ENCODE results near the gene FRAT1. TPM values are rescaled to one million over a fixed set of nuclear protein-coding genes. Genes with fewer than 3 reads are reported as not detected.

The FRAT1 gene
- total and polyA plus RNA-seq, 10 of the 15 experiments (the other 5 are each of a cell fraction or from before 2014, with no cell fraction given): 0.07 to 0.73 (median 0.26) TPM

- H3K4me3 ChIP-seq: no peak overlapping the region
- no peak overlapping the region for H2AFZ ChIP-seq (ENCODE audit: control insufficient read depth, low read depth, low read length)
- no peak for FAIRE-seq
- ATAC-seq: no peak
- no peaks in the 10 kb centered on the region for H4K20me1 ChIP-seq (ENCODE audit: control insufficient read depth, insufficient read depth)
- H3K79me2 ChIP-seq (ENCODE audit: control insufficient read depth, insufficient read depth, low read length): no peaks in the 10 kb centered on the region
- no peak overlapping the region for H3K27ac ChIP-seq (ENCODE audit: control insufficient read depth, insufficient read depth)
- WGBS (ENCODE audit: insufficient coverage, insufficient replicate concordance, low lambda C conversion rate, missing lambda C conversion rate): 95% methylated on average over 11 of the region's 11 CpGs
- H3K9me3 ChIP-seq (replicated peaks; ENCODE audit: control insufficient read depth, insufficient read depth, low read length): no peaks in the 10 kb centered on the region
- POLR2A ChIA-PET: interaction anchor here (0.6 kb wide), 2 partner anchors 68 to 72 kb away, joined by 6 read pairs; no protein-coding TSS in a partner anchor
- H3K4me1 ChIP-seq (ENCODE audit: control insufficient read depth, insufficient read depth, low read length): no peaks in the 10 kb centered on the region; the same call in 1 of the 2 replicates
- peaks cover 4 to 25% of the 10 kb centered on the region in 2 experiments; a peak in 3 of 4 replicates for H3K36me3 ChIP-seq (ENCODE audit: control insufficient read depth in 2 of 2, insufficient read depth in 2 of 2, low read length in 1 of 2)
- intact Hi-C loops (cut with micrococcal nuclease; ENCODE audit: unreplicated experiment): no loop called here
- CTCF ChIA-PET: interaction anchor here (1.0 kb wide), 1 partner anchor 83 kb away, joined by 3 read pairs; no protein-coding TSS in a partner anchor
- H3K27me3 ChIP-seq (replicated peaks in 1 of 2; ENCODE audit: control insufficient read depth in 2 of 2, insufficient read depth in 2 of 2, low read length in 1 of 2): no peaks in the 10 kb centered on the region
- DNase-seq (ENCODE audit: low read depth, low spot score): no peak
- SMC1A ChIA-PET (ENCODE audit: uncharacterized antibody, unreplicated experiment): no interaction called here
- H3K4me2 ChIP-seq (ENCODE audit: control insufficient read depth, insufficient read depth): no peak overlapping the region
- no peak for TF ChIP-seq CHD1 (IDR thresholded peaks at IDR 0.05; ENCODE audit: low read depth, low read length)
- TF ChIP-seq KAT2A (conservative IDR thresholded peaks at IDR 0.05; ENCODE audit: control insufficient read depth, low read depth, low read length): no peak
- no peak for TF ChIP-seq JUNB (IDR thresholded peaks at IDR 0.05)
- no peak for TF ChIP-seq SPI1 (IDR thresholded peaks at IDR 0.05; ENCODE audit: borderline replicate concordance, insufficient read depth, low read depth, low read length)
- RAD21 ChIA-PET (ENCODE audit: unreplicated experiment): interaction anchor here (0.6 kb wide), 1 partner anchor 152 kb away, joined by 4 read pairs; no protein-coding TSS in a partner anchor
- BruUV-seq (replicated peaks): no TSS peak
- in situ Hi-C loops (cut with MboI): no loop called here
- no peak overlapping the region for H3K9ac ChIP-seq (ENCODE audit: control insufficient read depth, insufficient read depth, low read length)
These were observed 42.4 kb downstream of the FRAT1 start for GRCh38 chr10:97361537-97361901.

DNA sequence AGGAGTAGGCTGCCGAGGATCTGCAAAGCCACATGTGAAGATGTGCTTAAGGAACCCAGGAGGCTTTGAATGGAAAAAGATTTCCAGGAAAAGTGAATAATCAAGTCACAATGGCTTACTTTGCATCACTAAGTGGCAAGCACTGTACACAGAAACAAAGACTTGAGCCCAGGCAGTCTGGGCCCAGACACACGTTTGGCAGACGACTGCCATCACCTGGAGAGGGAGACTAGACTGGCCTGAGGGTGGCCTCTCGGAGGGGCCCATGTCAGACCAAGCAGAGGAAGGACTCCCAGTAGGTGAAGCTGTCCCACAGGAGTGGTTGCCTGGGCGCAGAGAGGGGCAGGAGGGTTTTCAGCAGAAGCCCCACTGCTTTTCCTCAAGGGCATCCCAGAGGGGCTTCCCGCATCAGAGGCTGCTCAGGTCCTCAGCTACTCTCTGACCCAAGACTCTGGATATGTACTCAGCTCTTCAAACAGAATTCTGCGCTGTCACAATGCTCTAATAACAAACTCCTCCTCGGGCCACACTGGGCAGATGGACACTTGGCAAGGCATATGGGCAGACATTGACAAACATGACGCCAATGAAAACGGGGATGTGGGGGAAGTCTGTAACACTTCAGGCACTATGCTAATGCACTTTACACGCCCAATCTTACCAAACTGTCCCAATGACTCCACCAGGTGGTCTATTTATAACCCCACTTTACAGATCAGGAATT lies 43.4 kb downstream of the FRAT1 start:
- RAD21 ChIA-PET (ENCODE audit: unreplicated experiment): no interaction called here
- SMC1A ChIA-PET (ENCODE audit: uncharacterized antibody, unreplicated experiment): no interaction called here
- BruUV-seq (replicated peaks): no TSS peak
- Histone ChIP-seq H3K4me3 (no peak overlapping the region), H3K9me3 (replicated peaks; ENCODE audit: control insufficient read depth, insufficient read depth, low read length) (no peaks in the 10 kb centered on the region), H3K27ac (ENCODE audit: control insufficient read depth, insufficient read depth) (no peak overlapping the region), H3K27me3 (replicated peaks in 1 of 2; ENCODE audit: control insufficient read depth in 2 of 2, insufficient read depth in 2 of 2, low read length in 1 of 2) (no peaks in the 10 kb centered on the region), H3K79me2 (ENCODE audit: control insufficient read depth, insufficient read depth, low read length) (no peaks in the 10 kb centered on the region), H3K36me3 (ENCODE audit: control insufficient read depth in 2 of 2, insufficient read depth in 2 of 2, low read length in 1 of 2) (peaks cover 4 to 21% of the 10 kb centered on the region in 2 experiments; a peak in 3 of 4 replicates), H3K4me2 (ENCODE audit: control insufficient read depth, insufficient read depth) (no peak overlapping the region), H3K4me1 (ENCODE audit: control insufficient read depth, insufficient read depth, low read length) (no peaks in the 10 kb centered on the region; the same call in 1 of the 2 replicates), H2AFZ (ENCODE audit: control insufficient read depth, low read depth, low read length) (no peak overlapping the region), H4K20me1 (ENCODE audit: control insufficient read depth, insufficient read depth) (no peaks in the 10 kb centered on the region), H3K9ac (ENCODE audit: control insufficient read depth, insufficient read depth, low read length) (no peak overlapping the region)
- POLR2A ChIA-PET: no interaction called here
- no peak for FAIRE-seq
- 80% methylated on average over 11 of the region's 11 CpGs for WGBS (ENCODE audit: insufficient coverage, insufficient replicate concordance, low lambda C conversion rate, missing lambda C conversion rate)
- CTCF ChIA-PET: no interaction called here
- ATAC-seq: no peak
- in situ Hi-C loops (cut with MboI): no loop called here
- no peak for DNase-seq (ENCODE audit: low read depth, low spot score)
- intact Hi-C loops (cut with micrococcal nuclease; ENCODE audit: unreplicated experiment): no loop called here
- TF ChIP-seq KDM1A (IDR thresholded peaks at IDR 0.05; ENCODE audit: borderline replicate concordance): no peak
- no peak for TF ChIP-seq STAT1 (conservative IDR thresholded peaks at IDR 0.05)
- TF ChIP-seq RFX5 (IDR thresholded peaks at IDR 0.05; ENCODE audit: low read depth, low read length): no peak
- TF ChIP-seq FOXK2 (IDR thresholded peaks at IDR 0.05): no peak
- TF ChIP-seq BMI1 (IDR thresholded peaks at IDR 0.05; ENCODE audit: borderline replicate concordance): no peak
- no peak for TF ChIP-seq ZSCAN29 (IDR thresholded peaks at IDR 0.05)
- no peak for TF ChIP-seq SKIL (IDR thresholded peaks at IDR 0.05; ENCODE audit: low read depth, poor library complexity, severe bottlenecking)
- TF ChIP-seq FOXM1 (IDR thresholded peaks at IDR 0.05; ENCODE audit: low read depth, low read length): no peak
- TF ChIP-seq BRCA1 (IDR thresholded peaks at IDR 0.05; ENCODE audit: low read depth, low read length): no peak
- TF ChIP-seq SIN3A (IDR thresholded peaks at IDR 0.05; ENCODE audit: low read depth, low read length): no peak
- no peak for TF ChIP-seq CREM (IDR thresholded peaks at IDR 0.05; ENCODE audit: low read depth)
- no peak for TF ChIP-seq RB1 (IDR thresholded peaks at IDR 0.05; ENCODE audit: borderline replicate concordance)
- TF ChIP-seq SMAD1 (IDR thresholded peaks at IDR 0.05; ENCODE audit: low read depth, partially characterized antibody): no peak
- no peak for TF ChIP-seq HDAC6 (IDR thresholded peaks at IDR 0.05; ENCODE audit: unreplicated experiment)
